Keratinocyte (primary cell): ENCODE measurements around the gene WDR70. TPM values are rescaled to one million over a fixed set of nuclear protein-coding genes. Genes with fewer than 3 reads are reported as not detected.

Source experiments
- DNase-seq: peaks from one replicate; pipeline ENCODE4 v3.0.0-alpha.2; 2011; ENCODE audit warnings: low read depth, missing footprints, low spot score
- FAIRE-seq: peaks from 2 replicates; lab custom pipeline; 2011; peaks lifted over from hg19 to GRCh38; lab: Jason Lieb, UNC
- H2AFZ ChIP-seq: 2 replicates; pipeline ENCODE4 v1.6.0; 2012; ENCODE audit warnings: low read length, control low read depth, inconsistent platforms; ENCODE audit not compliant: control insufficient read depth
- H3K27ac ChIP-seq: 2 replicates; pipeline ENCODE4 v1.5.1; 2011; ENCODE audit warnings: low read length; ENCODE audit not compliant: control insufficient read depth, insufficient read depth
- H3K27me3 ChIP-seq: 3 replicates; pipeline ENCODE4 v1.6.0; 2011; ENCODE audit warnings: low read length; ENCODE audit not compliant: control insufficient read depth, insufficient read depth; ENCODE audit errors: extremely low read depth
- H3K36me3 ChIP-seq, 2 experiments: 2 replicates in 1 of 2; 3 replicates in 1 of 2; pipeline ENCODE4 v1.5.1; 2011; ENCODE audit warnings: low read length in 2 of 2, mild to moderate bottlenecking in 1 of 2; ENCODE audit not compliant: control insufficient read depth in 2 of 2, insufficient read depth in 2 of 2; ENCODE audit errors: extremely low read depth in 1 of 2
- H3K4me1 ChIP-seq: 3 replicates; pipeline ENCODE4 v1.5.1; 2011; ENCODE audit warnings: low read length; ENCODE audit not compliant: control insufficient read depth, insufficient read depth; ENCODE audit errors: extremely low read depth
- H3K4me2 ChIP-seq: 3 replicates; pipeline ENCODE4 v1.6.0; 2011; ENCODE audit warnings: low read depth, low read length; ENCODE audit not compliant: control insufficient read depth, insufficient read depth; ENCODE audit errors: extremely low read depth
- H3K4me3 ChIP-seq, 3 experiments: fragments of 200-600 bp in 1 of 3; sonication (generic) in 1 of 3; 2 replicates in 2 of 3; 3 replicates in 1 of 3; pipeline ENCODE4 v1.5.1; 2011 to 2016; ENCODE audit warnings: low read length in 3 of 3, mild to moderate bottlenecking in 3 of 3, control low read depth in 2 of 3, inconsistent platforms in 1 of 3, low read depth in 1 of 3, mixed read lengths in 1 of 3, mixed run types in 1 of 3, moderate library complexity in 1 of 3; ENCODE audit not compliant: control insufficient read depth in 2 of 3, insufficient read depth in 2 of 3; ENCODE audit errors: extremely low read depth in 1 of 3
- H3K79me2 ChIP-seq: 2 replicates; pipeline ENCODE4 v1.6.0; 2012; ENCODE audit warnings: low read length; ENCODE audit not compliant: control insufficient read depth, insufficient read depth
- H3K9ac ChIP-seq: 3 replicates; pipeline ENCODE4 v1.6.0; 2011; ENCODE audit warnings: low read length; ENCODE audit not compliant: control insufficient read depth, insufficient read depth; ENCODE audit errors: extremely low read depth
- H3K9me1 ChIP-seq: 3 replicates; pipeline ENCODE4 v1.6.0; 2011; ENCODE audit warnings: low read length; ENCODE audit not compliant: control insufficient read depth, insufficient read depth; ENCODE audit errors: extremely low read depth
- H3K9me3 ChIP-seq: 2 replicates; pipeline ENCODE4 v1.5.1; 2012; ENCODE audit warnings: low read depth, low read length; ENCODE audit not compliant: control insufficient read depth
- H4K20me1 ChIP-seq: 3 replicates; pipeline ENCODE4 v1.6.0; 2011; ENCODE audit warnings: low read length; ENCODE audit not compliant: control insufficient read depth, insufficient read depth; ENCODE audit errors: extremely low read depth
- CTCF ChIP-seq, 3 experiments: IDR thresholded peaks in 1 of 3; conservative IDR thresholded peaks in 1 of 3; optimal IDR thresholded peaks in 1 of 3; 2 replicates in 2 of 3; 3 replicates in 1 of 3; pipeline versions ENCODE3 to v1.5.1; 2011; ENCODE audit warnings: low read length in 3 of 3, mild to moderate bottlenecking in 3 of 3, moderate library complexity in 2 of 3, control low read depth in 1 of 3, inconsistent platforms in 1 of 3; ENCODE audit not compliant: insufficient read depth in 2 of 3; ENCODE audit errors: extremely low read depth in 1 of 3
- EZH2 ChIP-seq: IDR thresholded peaks from one replicate; pipeline ENCODE4 v1.6.1; 2012; ENCODE audit warnings: inconsistent platforms, mild to moderate bottlenecking, low read length, moderate library complexity
- dilution Hi-C: fragments of 300-500 bp; cut with MboI; formaldehyde crosslinking; loops from one replicate; pipeline ENCODE4 v1.7.0; 2020; ENCODE audit warnings: low sequenced_read_pairs; ENCODE audit not compliant: extremely low pct_ligation_motif_present
- polyA plus RNA-seq, 5 experiments: library from polyadenylated mRNA; depleted of rRNA in 3 of 5; stranded (reverse) in 3 of 5; stranded (forward) in 1 of 5; unstranded in 1 of 5; fragments of >200 nt; gene quantifications; 1 replicate in 1 of 5; 2 replicates in 3 of 5; 3 replicates in 1 of 5; pipeline versions ENCODE4 v1.2.1 to v1.2.3, GENCODE V29; 2011 to 2012; ENCODE audit warnings: missing spikeins in 2 of 5, low read depth in 1 of 5, low replicate concordance in 1 of 5

Gene WDR70
- polyA plus RNA-seq, 1 donor (not counting 4 experiments of a cell fraction or from before 2014, with no cell fraction given) = 25.1 TPM

- no peak overlapping the region for H3K4me3 ChIP-seq
- DNase-seq (peak; percentile 25), FAIRE-seq (peak; percentile 41)
- peaks cover 7% of the 10 kb centered on the region for H3K4me1 ChIP-seq
- TF ChIP-seq CTCF (optimal IDR thresholded peaks at IDR 0.05 in 1 of 3, IDR thresholded peaks at IDR 0.05 in 1 of 3, conservative IDR thresholded peaks at IDR 0.05 in 1 of 3; ENCODE audit: extremely low read depth in 1 of 3, insufficient read depth in 2 of 3, low read length in 3 of 3) = no peak
- TF ChIP-seq EZH2 = no peak
- no peaks in the 10 kb centered on the region for H3K36me3 ChIP-seq
- no peak overlapping the region for H2AFZ ChIP-seq
- no peak overlapping the region for H3K27ac ChIP-seq
- H3K9me3 ChIP-seq = no peaks in the 10 kb centered on the region
- H3K4me2 ChIP-seq = no peak overlapping the region
- no peaks in the 10 kb centered on the region for H4K20me1 ChIP-seq
- no peaks in the 10 kb centered on the region for H3K79me2 ChIP-seq
- H3K9ac ChIP-seq = no peak overlapping the region
- H3K9me1 ChIP-seq = no peaks in the 10 kb centered on the region
- dilution Hi-C loops = no loop called here
- no peaks in the 10 kb centered on the region for H3K27me3 ChIP-seq
Measured at GRCh38 chr5:37751227-37751626, 372.1 kb downstream of the WDR70 start.

- H3K27me3 ChIP-seq = no peaks in the 10 kb centered on the region
- H4K20me1 ChIP-seq = no peaks in the 10 kb centered on the region
- H3K4me1 ChIP-seq = peaks cover 9% of the 10 kb centered on the region
- TF ChIP-seq EZH2 = no peak
- TF ChIP-seq CTCF (optimal IDR thresholded peaks at IDR 0.05 in 1 of 3, IDR thresholded peaks at IDR 0.05 in 1 of 3, conservative IDR thresholded peaks at IDR 0.05 in 1 of 3; ENCODE audit: extremely low read depth in 1 of 3, insufficient read depth in 2 of 3, low read length in 3 of 3) = no peak
- H3K4me3 ChIP-seq = no peak overlapping the region
- no peak overlapping the region for H3K4me2 ChIP-seq
- no peak overlapping the region for H3K27ac ChIP-seq
- H3K9me1 ChIP-seq = no peaks in the 10 kb centered on the region
- no peak for FAIRE-seq
- H3K9ac ChIP-seq = no peak overlapping the region
- no peaks in the 10 kb centered on the region for H3K9me3 ChIP-seq
- no peak overlapping the region for H2AFZ ChIP-seq
- H3K79me2 ChIP-seq = no peaks in the 10 kb centered on the region
- no peaks in the 10 kb centered on the region for H3K36me3 ChIP-seq
- no peak for DNase-seq
- dilution Hi-C loops = no loop called here
Measured at GRCh38 chr5:37754976-37755375, 375.9 kb downstream of the WDR70 start.
